ENCODE data around the gene MLLT10.

The MLLT10 gene

GRCh38 chr10:21696302-21696701, 162.3 kb downstream of the MLLT10 start:
- TF ChIP-seq, protein P1, sequence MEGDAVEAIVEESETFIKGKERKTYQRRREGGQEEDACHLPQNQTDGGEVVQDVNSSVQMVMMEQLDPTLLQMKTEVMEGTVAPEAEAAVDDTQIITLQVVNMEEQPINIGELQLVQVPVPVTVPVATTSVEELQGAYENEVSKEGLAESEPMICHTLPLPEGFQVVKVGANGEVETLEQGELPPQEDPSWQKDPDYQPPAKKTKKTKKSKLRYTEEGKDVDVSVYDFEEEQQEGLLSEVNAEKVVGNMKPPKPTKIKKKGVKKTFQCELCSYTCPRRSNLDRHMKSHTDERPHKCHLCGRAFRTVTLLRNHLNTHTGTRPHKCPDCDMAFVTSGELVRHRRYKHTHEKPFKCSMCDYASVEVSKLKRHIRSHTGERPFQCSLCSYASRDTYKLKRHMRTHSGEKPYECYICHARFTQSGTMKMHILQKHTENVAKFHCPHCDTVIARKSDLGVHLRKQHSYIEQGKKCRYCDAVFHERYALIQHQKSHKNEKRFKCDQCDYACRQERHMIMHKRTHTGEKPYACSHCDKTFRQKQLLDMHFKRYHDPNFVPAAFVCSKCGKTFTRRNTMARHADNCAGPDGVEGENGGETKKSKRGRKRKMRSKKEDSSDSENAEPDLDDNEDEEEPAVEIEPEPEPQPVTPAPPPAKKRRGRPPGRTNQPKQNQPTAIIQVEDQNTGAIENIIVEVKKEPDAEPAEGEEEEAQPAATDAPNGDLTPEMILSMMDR (IDR thresholded peaks at IDR 0.05; ENCODE audit: poor library complexity, severe bottlenecking): no peak
- Histone ChIP-seq H3K4me3 (ENCODE audit: severe bottlenecking) (no peak overlapping the region), H3K36me3 (ENCODE audit: low read depth) (peaks cover 13% of the 10 kb centered on the region), H3K4me1 (ENCODE audit: insufficient read depth, poor library complexity, severe bottlenecking) (no peaks in the 10 kb centered on the region), H3K27ac (ENCODE audit: poor library complexity, severe bottlenecking) (no peak overlapping the region), H3K9me3 (ENCODE audit: severe bottlenecking) (peaks cover 6% of the 10 kb centered on the region), H3K27me3 (ENCODE audit: insufficient read depth, poor library complexity, severe bottlenecking) (no peaks in the 10 kb centered on the region)
- no peak for DNase-seq (ENCODE audit: low spot score)
- no peak for ATAC-seq (ENCODE audit: low read depth)

DNA sequence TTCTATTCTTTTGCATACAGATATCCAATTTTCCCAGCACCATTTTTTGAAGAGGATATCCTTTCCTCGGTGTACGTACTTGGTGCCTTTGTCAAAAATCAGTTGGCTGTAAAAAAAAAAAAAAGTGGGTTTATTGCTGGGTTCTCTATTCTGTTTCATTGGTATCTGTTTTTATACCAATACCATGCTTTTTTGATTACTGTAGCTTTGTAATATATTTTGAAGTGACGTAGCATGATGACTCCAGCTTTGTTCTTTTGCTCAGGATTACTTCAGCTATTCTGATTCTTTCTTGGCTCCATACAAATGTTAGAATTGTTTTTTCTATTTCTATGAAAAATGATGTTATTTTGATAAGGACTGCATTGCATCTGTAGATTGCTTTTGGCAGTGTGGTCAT, 165.5 kb downstream of the MLLT10 start:
- Histone ChIP-seq H3K36me3 (ENCODE audit: low read depth) (peaks cover 7% of the 10 kb centered on the region), H3K9me3 (ENCODE audit: severe bottlenecking) (peaks cover 8% of the 10 kb centered on the region), H3K4me1 (ENCODE audit: insufficient read depth, poor library complexity, severe bottlenecking) (no peaks in the 10 kb centered on the region), H3K4me3 (ENCODE audit: severe bottlenecking) (no peak overlapping the region), H3K27me3 (ENCODE audit: insufficient read depth, poor library complexity, severe bottlenecking) (no peaks in the 10 kb centered on the region), H3K27ac (ENCODE audit: poor library complexity, severe bottlenecking) (no peak overlapping the region)
- ATAC-seq (ENCODE audit: low read depth) (no peak), DNase-seq (ENCODE audit: low spot score) (no peak)
- TF ChIP-seq, protein P1 (IDR thresholded peaks at IDR 0.05; ENCODE audit: poor library complexity, severe bottlenecking): no peak

DNA sequence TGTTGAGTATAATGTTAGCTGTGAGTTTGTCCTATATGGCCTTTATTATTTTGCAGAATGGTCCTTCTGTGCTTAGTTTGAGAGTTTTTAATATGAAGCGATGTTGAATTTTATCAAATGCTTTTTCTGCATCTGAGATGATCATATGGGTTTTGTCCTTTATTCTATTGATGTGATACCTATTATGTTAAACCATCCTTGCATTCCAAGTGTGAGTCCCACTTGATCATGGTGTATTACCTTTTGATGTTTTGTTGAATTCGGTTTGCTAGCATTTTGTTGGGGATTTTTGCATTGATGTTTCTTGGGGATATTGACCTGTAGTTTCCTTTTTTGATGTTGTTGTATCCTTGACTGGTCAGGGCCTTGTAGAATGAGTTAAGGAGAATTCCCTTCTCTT, 166.4 kb downstream of the MLLT10 start:
- no peak overlapping the region for H3K27ac ChIP-seq (ENCODE audit: poor library complexity, severe bottlenecking)
- ATAC-seq (ENCODE audit: low read depth) (no peak), DNase-seq (ENCODE audit: low spot score) (no peak)
- H3K4me1 ChIP-seq (ENCODE audit: insufficient read depth, poor library complexity, severe bottlenecking): no peaks in the 10 kb centered on the region
- TF ChIP-seq, protein P1 (IDR thresholded peaks at IDR 0.05; ENCODE audit: poor library complexity, severe bottlenecking): no peak
- H3K4me3 ChIP-seq (ENCODE audit: severe bottlenecking): no peak overlapping the region
- H3K9me3 ChIP-seq (ENCODE audit: severe bottlenecking): peaks cover 8% of the 10 kb centered on the region
- H3K36me3 ChIP-seq (ENCODE audit: low read depth): peaks cover 7% of the 10 kb centered on the region
- no peaks in the 10 kb centered on the region for H3K27me3 ChIP-seq (ENCODE audit: insufficient read depth, poor library complexity, severe bottlenecking)

DNA sequence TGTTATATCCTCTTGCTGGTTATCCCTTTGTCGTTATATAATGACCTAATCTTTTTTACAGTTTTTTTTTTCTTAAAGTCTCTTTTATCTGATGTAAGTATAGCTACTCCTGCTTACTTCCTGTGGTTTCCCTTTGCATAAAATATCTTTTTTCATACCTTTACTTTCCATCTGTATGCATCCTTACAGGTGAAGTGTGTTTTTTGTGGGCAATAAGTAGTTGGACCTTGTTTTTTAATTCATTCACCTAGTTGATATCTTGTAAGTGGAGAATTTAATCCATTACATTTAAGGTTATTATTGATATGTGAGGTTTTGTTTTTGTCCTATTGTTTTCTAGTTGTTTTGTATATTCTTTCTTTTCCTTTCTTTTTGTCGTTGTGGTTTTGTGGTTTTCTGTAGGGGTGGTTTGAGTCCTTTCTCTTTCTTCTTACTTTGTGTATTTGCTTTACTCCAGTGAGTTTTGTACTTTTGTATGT, 168.6 kb downstream of the MLLT10 start:
- Histone ChIP-seq H3K36me3 (ENCODE audit: low read depth) (peaks cover 7% of the 10 kb centered on the region), H3K9me3 (ENCODE audit: severe bottlenecking) (peaks cover 8% of the 10 kb centered on the region), H3K4me3 (ENCODE audit: severe bottlenecking) (no peak overlapping the region), H3K27ac (ENCODE audit: poor library complexity, severe bottlenecking) (no peak overlapping the region), H3K4me1 (ENCODE audit: insufficient read depth, poor library complexity, severe bottlenecking) (no peaks in the 10 kb centered on the region), H3K27me3 (ENCODE audit: insufficient read depth, poor library complexity, severe bottlenecking) (no peaks in the 10 kb centered on the region)
- DNase-seq (ENCODE audit: low spot score) (no peak), ATAC-seq (ENCODE audit: low read depth) (no peak)
- TF ChIP-seq, protein P1 (IDR thresholded peaks at IDR 0.05; ENCODE audit: poor library complexity, severe bottlenecking): no peak

- ATAC-seq (ENCODE audit: low read depth) (no peak; the same call in 2 of the 3 replicates), DNase-seq (ENCODE audit: low spot score) (no peak)
- no peak overlapping the region for H3K27ac ChIP-seq (ENCODE audit: poor library complexity, severe bottlenecking)
- H3K9me3 ChIP-seq (ENCODE audit: severe bottlenecking): peaks cover 3% of the 10 kb centered on the region
- H3K4me3 ChIP-seq (ENCODE audit: severe bottlenecking): no peak overlapping the region
- no peaks in the 10 kb centered on the region for H3K36me3 ChIP-seq (ENCODE audit: low read depth)
- no peaks in the 10 kb centered on the region for H3K27me3 ChIP-seq (ENCODE audit: insufficient read depth, poor library complexity, severe bottlenecking)
- no peaks in the 10 kb centered on the region for H3K4me1 ChIP-seq (ENCODE audit: insufficient read depth, poor library complexity, severe bottlenecking)
- TF ChIP-seq, protein P1 (IDR thresholded peaks at IDR 0.05; ENCODE audit: poor library complexity, severe bottlenecking): no peak
These were observed 171.3 kb downstream of the MLLT10 start for GRCh38 chr10:21705142-21705827.

Measured in RWPE2 (cell line).